Measurements from ENCODE around the gene PEAK1. TPM values are rescaled to one million over a fixed set of nuclear protein-coding genes. Genes with fewer than 3 reads are reported as not detected.

PEAK1 gene
- total RNA-seq, 1 experiment from 2014 or later = 21.2 TPM

- H3K4me2 ChIP-seq (ENCODE audit: insufficient read depth, insufficient read length, low read length) = no peak overlapping the region
- H4K20me1 ChIP-seq (ENCODE audit: control insufficient read depth, insufficient read depth, insufficient read length) = no peaks in the 10 kb centered on the region
- H3K27me3 ChIP-seq (ENCODE audit: insufficient read depth, low read length) = no peaks in the 10 kb centered on the region
- no peak overlapping the region for H3K14ac ChIP-seq (ENCODE audit: insufficient read depth, low read length)
- no peak overlapping the region for H2BK120ac ChIP-seq (ENCODE audit: low read depth, low read length, poor library complexity, severe bottlenecking)
- Mint-ChIP-seq H3K27ac (no peak overlapping the region), H3K36me3 (ENCODE audit: insufficient read depth in 1 of 3, low read depth in 3 of 3) (peaks cover 28 to 42% (median 36%) of the 10 kb centered on the region in 3 experiments), H3K27me3 (ENCODE audit: low read depth) (no peaks in the 10 kb centered on the region), H3K9me3 (peaks cover 16 to 22% of the 10 kb centered on the region in 2 experiments; a peak in 4 of 5 replicates), H3K4me1 (no peaks in the 10 kb centered on the region), H3K4me3 (no peak overlapping the region)
- no peak overlapping the region for H3T11ph ChIP-seq (ENCODE audit: low read length)
- H4K8ac ChIP-seq (replicated peaks; ENCODE audit: insufficient read length, low read depth, low read length) = no peak overlapping the region
- no peak overlapping the region for H2BK12ac ChIP-seq (ENCODE audit: insufficient read length, low read depth, low read length)
- H3K4ac ChIP-seq (ENCODE audit: low read depth, low read length) = no peak overlapping the region
- no peak overlapping the region for H2BK5ac ChIP-seq (ENCODE audit: insufficient read length, low read length)
- no peaks in the 10 kb centered on the region for H3K79me1 ChIP-seq (ENCODE audit: insufficient read depth, low read depth, low read length, poor library complexity, severe bottlenecking)
- H3K4me1 ChIP-seq (ENCODE audit: insufficient read depth, low read length) = no peaks in the 10 kb centered on the region
- H3K27ac ChIP-seq (ENCODE audit: insufficient read length, low read depth, low read length) = no peak overlapping the region
- no peak for TF ChIP-seq CTCF (conservative IDR thresholded peaks at IDR 0.05)
- DNase-seq = no peak
- H4K91ac ChIP-seq (ENCODE audit: insufficient read length, low read depth, low read length) = no peak overlapping the region
- H3K18ac ChIP-seq (ENCODE audit: insufficient read length, low read depth, low read length) = no peak overlapping the region
- H3K56ac ChIP-seq (ENCODE audit: insufficient read length, low read depth, low read length) = no peak overlapping the region
- no peaks in the 10 kb centered on the region for H3K9me3 ChIP-seq (ENCODE audit: control insufficient read depth, low read depth, low read length)
- no CpG with 5 or more reads among the region's 2 CpGs for WGBS (ENCODE audit: extremely low coverage, insufficient read length, low lambda C conversion rate)
- no peak overlapping the region for H4K5ac ChIP-seq (ENCODE audit: insufficient read length, low read depth, low read length)
- H2BK20ac ChIP-seq (ENCODE audit: low read depth, low read length, poor library complexity, severe bottlenecking) = no peak overlapping the region
- no peak overlapping the region for H2BK15ac ChIP-seq (ENCODE audit: low read depth, low read length)
- H2AFZ ChIP-seq (ENCODE audit: low read length) = no peak overlapping the region
- no peak overlapping the region for H3K9ac ChIP-seq (ENCODE audit: extremely low read depth, insufficient read length, low read length)
- no peaks in the 10 kb centered on the region for H3K79me2 ChIP-seq (ENCODE audit: insufficient read depth, low read length)
- H2AK5ac ChIP-seq (ENCODE audit: insufficient read length, low read length) = no peak overlapping the region
- H3K23ac ChIP-seq (ENCODE audit: insufficient read length, low read depth, low read length) = no peak overlapping the region
- no peaks in the 10 kb centered on the region for H3K23me2 ChIP-seq (ENCODE audit: insufficient read length, low read depth, low read length, poor library complexity, severe bottlenecking)
These were observed 275.9 kb downstream of the PEAK1 start for GRCh38 chr15:77144026-77144425.

Data from H9 (cell line).